GM08714 (cell line): ENCODE data around the gene CACNA1C.
"Not testable (repeated sequence)": the region's sequence is repeated elsewhere in the genome, so short reads cannot be mapped to it uniquely, and the experiment has no call there.

Experiments used
- H3K4me3 ChIP-seq: fragments of 200-500 bp; sonication (Bioruptor generic); 2 replicates; pipeline ENCODE4 v1.5.1; 2014; ENCODE audit warnings: mild to moderate bottlenecking, low read length, inconsistent platforms
- ZNF274 ChIP-seq: IDR thresholded peaks from 2 replicates; pipeline ENCODE4 v1.6.1; 2012; ENCODE audit warnings: mild to moderate bottlenecking, low read depth, low read length

CACNA1C gene

GRCh38 chr12:2679068-2679815 is 626.5 kb downstream of the CACNA1C start:
- no peak for TF ChIP-seq ZNF274
- H3K4me3 ChIP-seq, result no peak overlapping the region

- no peak overlapping the region for H3K4me3 ChIP-seq
- no peak for TF ChIP-seq ZNF274
These were observed 627.3 kb downstream of the CACNA1C start for GRCh38 chr12:2679816-2680675.

GRCh38 chr12:2680676-2681039 is 627.9 kb downstream of the CACNA1C start:
- TF ChIP-seq ZNF274, result no peak

GRCh38 chr12:2681450-2682205 is 628.8 kb downstream of the CACNA1C start:
- H3K4me3 ChIP-seq, result no peak overlapping the region
- no peak for TF ChIP-seq ZNF274

More at GRCh38 chr12:2680676-2681039, 627.9 kb downstream of the CACNA1C start:
- H3K4me3 ChIP-seq, result no peak overlapping the region

- no peak overlapping the region for H3K4me3 ChIP-seq
- TF ChIP-seq ZNF274, result no peak
These were observed 629.8 kb downstream of the CACNA1C start for GRCh38 chr12:2682296-2683251.

- TF ChIP-seq ZNF274, result no peak
- H3K4me3 ChIP-seq, result no peak overlapping the region
These were observed 630.7 kb downstream of the CACNA1C start for GRCh38 chr12:2683283-2684025.

- H3K4me3 ChIP-seq, result not testable (repeated sequence)
These were observed 631.2 kb downstream of the CACNA1C start for GRCh38 chr12:2684026-2684325.

- not testable (repeated sequence) for H3K4me3 ChIP-seq
These were observed 633.0 kb downstream of the CACNA1C start for GRCh38 chr12:2685620-2686279.

- TF ChIP-seq ZNF274, result no peak
- no peak overlapping the region for H3K4me3 ChIP-seq
These were observed 633.5 kb downstream of the CACNA1C start for GRCh38 chr12:2686280-2686646.

- no peak overlapping the region for H3K4me3 ChIP-seq
- no peak for TF ChIP-seq ZNF274
These were observed 634.3 kb downstream of the CACNA1C start for GRCh38 chr12:2687058-2687457.

GRCh38 chr12:2687726-2688125 is 634.9 kb downstream of the CACNA1C start:
- no peak for TF ChIP-seq ZNF274
- H3K4me3 ChIP-seq, result no peak overlapping the region

- no peak overlapping the region for H3K4me3 ChIP-seq
- TF ChIP-seq ZNF274, result no peak
These were observed 635.7 kb downstream of the CACNA1C start for GRCh38 chr12:2688381-2688931.
